Right renal pelvis (tissue), 4 donors: ENCODE data around the gene ARHGAP32. TPM values are rescaled to one million over a fixed set of nuclear protein-coding genes. Genes with fewer than 3 reads are reported as not detected.

Experiments used
- DNase-seq, 4 donors: peaks; one replicate each; pipeline ENCODE4 v3.0.0-alpha.2; 2013; ENCODE audit warnings: low read depth in 4 of 4, low spot score in 3 of 4, missing footprints in 1 of 4
- polyA plus RNA-seq, 4 donors: library from polyadenylated mRNA; unstranded; fragments of 120-200 nt; gene quantifications; one replicate each; pipeline ENCODE4 v1.2.1, GENCODE V29; 2013; ENCODE audit not compliant: insufficient read length in 4 of 4

The ARHGAP32 gene
- polyA plus RNA-seq, result 10 to 100 TPM; 14.7 to 20.2 (median 17.8) TPM

DNA sequence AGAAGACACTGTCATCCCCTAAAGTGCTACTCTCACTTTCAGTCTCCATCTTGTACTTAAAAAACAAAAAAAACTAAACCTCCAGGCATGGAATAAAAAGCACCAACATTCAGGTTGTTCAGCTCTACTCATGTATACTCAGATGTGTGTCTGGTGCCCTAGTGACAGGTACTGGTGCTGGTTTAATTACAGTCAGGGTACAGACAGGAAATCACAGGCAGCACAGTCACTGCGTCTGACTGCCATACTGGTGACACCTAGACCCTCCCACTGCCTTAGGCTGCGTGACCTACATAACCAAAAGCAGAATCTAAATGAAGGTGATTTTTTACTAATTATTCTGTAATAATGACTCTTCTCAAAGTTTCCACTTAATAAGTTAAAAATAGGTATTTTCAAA lies at the start of gene ARHGAP32:
TSS of gene ARHGAP32 (minus strand) at position 176 of the 400 bp plus-strand sequence. CDS start at position 49, 127 bp downstream.
- no peak for DNase-seq

DNA sequence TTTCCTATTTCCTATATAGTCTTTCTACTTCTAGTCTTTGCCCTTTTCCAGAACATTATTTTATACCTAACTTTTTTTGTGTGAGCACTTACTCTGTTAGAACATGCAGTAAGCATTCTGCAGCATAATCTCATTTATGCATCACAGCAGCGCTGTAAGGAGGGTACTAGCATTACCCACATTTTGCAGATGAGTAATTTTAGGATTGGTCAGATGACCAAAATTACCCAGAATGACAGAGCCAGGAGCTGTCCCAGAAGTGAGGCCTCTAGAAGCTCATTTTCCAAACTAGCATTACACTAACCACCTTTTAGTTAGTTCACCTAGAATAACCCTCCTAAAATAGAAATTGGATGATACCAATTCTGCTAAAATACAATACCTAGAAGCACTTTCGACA lies 47.1 kb upstream of the ARHGAP32 start:
- no peak for DNase-seq

DNA sequence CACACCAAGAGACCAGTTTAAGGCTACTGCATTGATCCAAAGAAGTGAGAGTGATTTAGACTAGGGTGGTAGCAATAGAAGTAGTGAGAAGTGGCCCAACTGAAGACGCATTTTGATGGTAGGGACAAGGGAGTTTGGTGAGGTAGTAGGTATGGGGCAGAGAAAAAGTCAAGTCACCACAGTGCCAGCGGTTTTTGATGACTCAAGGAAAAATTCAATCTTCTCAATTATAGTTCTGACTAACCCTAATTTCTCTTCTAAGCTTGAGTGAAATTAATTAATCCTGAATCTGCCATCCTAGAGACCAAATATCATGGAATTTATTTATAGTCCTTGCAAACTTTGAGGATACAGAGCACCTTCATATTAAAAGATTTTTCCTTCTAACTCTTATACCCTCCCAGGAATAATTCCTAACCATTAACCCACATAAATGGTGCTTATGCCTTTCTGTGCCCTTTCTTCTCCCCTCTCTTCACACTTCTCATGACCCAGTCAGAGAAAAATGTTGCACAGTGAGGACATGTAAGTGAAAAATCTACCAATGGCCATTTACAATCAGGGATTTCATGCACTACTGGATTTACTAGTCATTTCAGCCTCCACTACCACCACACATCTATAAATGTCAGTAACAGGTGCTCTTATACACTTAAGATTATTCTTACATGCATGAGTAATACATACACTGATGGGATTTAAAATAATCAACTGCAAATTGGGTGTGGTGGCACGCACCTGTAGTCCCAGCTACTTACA lies 45.9 kb upstream of the ARHGAP32 start:
- DNase-seq, result no peak

DNA sequence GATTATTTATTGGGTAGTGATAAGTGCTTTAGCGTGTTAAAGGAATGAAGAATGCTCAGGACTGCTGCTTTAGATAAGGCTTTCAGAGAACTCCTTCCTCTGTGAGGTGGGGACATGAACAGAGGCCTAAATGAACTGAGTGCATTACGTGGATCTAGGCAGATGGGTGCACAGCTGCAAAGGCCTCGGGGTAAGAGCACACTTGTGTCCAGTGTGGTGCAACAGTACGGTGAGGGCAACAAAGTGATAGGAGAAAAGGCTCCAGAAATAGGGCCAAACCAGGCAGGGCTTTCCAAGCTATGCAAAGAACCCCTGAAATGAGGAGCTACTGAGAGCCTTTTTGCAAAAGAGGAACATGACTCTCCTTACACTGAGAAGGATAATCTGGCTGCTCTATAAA lies 45.3 kb upstream of the ARHGAP32 start:
- no peak for DNase-seq

DNA sequence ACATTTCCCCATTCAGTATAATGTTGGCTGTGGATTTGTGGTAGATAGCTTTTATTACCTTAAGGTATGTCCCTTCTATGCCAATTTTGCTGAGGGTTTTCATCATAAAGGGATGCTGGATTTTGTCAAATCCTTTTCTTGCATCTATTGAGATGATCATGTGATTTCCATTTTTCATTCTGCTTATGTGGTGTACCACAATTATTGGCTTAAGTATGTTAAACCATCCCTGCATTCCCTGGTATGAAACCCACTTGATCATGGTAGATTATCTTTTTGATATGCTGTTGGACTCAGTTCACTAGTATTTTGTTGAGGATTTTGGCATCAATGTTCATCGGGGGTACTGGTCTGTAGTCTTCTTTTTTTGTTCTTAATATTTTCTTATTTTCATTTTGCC lies 44.7 kb upstream of the ARHGAP32 start:
- DNase-seq, result no peak

DNA sequence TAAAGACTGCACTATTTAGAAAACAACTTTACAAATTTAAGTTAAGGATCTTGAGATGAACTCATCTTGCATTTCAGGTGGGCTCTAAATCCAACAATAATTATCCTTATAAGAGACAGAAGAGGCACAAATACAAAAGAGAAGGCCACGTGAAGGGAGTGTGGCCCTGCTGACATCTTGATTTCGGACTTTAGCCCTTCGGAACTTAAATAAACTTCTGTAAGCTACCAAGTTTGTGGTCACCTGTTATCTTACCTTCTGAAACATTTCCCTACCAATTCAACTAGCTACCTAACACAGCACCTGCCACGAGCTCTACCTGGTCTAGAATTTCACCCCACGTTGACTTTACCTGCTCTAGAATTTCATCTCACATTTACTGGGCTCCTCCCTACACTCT lies 42.9 kb upstream of the ARHGAP32 start:
- no peak for DNase-seq

DNA sequence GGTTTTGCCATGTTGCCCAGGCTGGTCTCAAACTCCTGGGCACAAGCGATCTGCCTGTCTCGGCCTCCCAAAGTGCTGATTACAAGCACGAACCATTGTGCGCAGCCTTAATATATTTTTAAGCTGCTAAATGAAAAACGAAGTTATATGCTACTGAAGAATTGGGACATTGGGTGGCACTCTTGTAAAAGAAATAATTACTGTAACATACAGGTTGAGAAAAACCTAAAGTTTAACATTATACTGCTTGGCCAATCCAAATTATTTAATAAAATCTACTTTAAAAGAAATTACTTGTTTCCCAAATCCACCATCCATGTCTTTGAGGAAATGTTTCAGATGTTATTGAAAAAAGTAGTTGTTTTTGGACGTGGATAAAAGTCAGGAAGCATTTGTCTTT lies 37.9 kb upstream of the ARHGAP32 start:
- DNase-seq, result no peak

DNA sequence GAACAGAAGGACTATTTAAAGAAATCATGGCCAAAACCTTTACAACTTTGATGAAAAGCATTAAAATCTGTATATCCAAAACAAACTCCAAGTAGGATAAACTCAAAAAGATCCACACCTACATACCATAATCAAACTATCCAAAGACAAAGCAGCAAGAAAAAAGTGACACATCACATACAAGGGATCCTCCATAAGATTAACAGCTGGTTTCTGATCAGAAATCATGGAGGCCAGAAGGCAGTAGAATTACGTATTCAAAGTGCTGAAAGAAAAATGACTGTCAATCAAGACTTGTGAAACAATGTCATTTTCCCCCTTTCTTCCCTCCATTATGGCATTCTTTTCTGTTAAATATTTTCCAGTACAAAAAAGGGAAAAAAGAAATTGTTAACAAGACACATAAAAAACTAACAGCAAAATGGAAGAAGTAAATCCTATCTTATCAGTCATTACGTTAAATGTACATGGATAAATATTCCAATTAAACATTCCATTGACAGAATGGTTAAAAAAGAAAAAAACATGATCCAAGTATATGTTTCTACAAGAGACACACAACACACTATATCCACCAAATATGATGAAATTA lies 34.2 kb upstream of the ARHGAP32 start:
- DNase-seq, result no peak

DNA sequence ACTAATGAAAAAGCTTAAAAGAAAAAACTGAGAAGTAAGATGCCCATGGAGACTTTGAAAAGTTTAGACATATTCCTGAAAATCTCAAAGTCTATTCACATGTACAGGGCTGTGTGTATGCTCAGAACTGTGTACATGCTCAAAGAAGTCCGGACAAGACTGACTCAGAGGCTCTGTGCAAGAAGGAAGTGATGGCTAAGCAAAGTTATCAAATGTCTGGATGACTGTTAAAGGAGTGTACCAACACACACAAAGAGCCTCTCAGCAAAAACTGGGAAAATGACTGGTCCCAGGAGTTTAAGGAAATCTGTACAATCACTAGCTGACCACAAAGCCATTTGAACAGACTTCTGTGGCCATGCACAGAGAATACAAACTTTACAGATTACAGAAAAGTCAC lies 33.1 kb upstream of the ARHGAP32 start:
- no peak for DNase-seq

DNA sequence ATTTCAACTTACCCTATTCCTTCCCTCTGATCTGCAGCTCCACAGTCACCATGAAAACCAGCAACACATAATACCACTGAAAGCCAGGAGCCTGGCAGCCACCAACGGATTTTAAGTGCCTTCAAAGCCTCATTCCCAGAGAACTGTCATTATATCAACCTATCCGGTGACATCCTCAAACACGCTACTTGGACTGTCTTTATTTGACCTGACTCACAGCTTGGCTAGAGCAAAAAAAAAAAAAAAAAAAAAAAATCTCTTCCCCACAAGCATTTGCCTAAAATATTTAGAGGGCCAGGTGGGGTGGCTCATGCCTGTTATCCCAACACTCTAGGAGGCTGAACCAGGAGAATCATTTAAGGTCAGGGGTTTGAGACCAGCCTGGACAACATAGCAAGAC lies 32.4 kb upstream of the ARHGAP32 start:
- no peak for DNase-seq

DNA sequence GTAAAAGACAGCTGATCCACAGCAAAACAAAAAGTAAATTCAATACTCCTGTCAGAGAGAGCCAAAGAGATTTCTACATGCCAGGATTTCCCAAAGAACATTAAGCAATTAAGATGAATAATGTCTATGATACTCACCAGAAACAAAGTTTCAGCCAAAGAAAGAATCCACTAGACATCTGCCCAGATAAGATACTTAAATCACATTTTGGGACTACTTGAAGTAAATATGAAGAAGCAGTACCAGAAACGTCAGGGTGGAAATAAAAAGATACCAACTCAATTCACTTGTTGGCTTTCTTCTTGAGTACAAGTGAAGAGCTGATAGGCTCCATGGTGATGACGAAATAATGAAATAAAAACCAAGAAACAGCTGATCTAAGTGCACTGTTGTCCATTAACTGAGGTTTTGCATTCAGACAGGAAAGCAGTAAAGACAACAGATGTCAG lies 31.6 kb upstream of the ARHGAP32 start:
- no peak for DNase-seq

DNA sequence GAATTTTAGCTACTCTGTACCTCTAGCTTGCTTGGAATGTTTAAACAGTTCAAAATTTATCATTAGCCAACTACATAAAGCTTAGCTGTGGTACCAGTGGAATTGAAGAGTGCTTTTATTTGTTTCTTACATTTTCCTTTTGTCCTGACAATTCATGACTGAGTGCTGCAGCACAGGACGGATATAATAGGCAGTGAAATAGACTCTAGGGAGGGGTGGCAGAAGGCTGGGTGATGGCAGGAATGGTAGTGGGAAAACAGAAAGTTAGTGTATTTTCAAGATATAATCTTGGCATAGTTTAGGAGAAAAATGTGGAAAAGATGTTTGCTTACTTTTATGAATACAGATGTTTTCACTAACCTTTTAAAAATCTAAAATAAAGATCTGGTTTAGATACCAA lies 31.1 kb upstream of the ARHGAP32 start:
- no peak for DNase-seq

DNA sequence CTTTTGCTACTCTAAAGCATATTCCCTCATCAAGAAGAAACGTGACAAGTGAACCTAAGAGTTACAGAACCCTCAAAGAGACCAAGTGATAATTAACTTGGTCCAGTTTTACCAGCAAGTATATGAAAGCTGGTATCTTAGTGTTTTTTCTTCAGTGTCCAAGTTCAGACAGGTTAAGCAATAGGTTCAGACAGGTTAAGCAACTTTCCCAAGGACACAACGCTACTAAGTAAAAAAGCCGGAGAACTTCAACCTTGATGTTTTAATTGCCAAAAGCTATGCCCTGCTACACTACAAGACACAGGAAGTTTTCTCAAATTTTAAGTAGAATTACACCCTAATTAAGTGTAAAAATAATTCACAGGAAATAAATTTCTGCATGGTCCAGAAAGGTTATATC lies 30.0 kb upstream of the ARHGAP32 start:
- no peak for DNase-seq

DNA sequence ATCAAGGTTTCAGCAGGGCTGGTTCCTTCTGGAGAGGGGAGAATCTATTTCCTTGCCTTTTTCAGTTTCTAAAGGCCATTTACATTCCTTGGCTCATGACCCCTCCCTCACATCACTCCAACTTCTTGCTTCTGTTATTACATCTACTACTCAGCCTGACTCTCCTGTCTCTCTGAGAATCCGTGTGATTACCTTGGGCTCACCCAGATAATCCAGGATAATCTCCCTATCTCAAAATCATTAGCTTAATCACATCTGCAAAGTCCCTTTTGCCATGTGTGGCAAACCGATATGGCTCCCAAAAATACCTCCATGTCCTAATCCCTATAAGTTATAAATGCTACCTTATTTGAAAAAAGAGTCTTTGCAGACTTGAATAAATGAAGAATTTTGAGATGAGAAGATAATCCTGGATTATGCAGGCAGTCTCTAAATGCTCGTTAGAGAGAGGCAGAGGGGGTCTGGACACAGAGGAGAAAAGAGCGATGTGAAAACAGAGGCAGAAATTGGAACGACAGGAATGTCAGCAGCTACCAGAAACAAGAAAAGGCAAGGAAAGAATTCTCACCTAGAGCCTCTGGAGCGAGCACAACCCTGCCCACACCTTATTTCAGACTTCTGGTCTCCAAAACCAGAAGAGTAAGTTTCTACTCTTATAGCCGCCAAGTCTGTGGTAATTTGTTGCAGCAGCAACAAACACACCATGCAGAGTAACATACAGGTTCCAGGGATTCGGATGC lies 23.6 kb upstream of the ARHGAP32 start:
- no peak for DNase-seq

DNA sequence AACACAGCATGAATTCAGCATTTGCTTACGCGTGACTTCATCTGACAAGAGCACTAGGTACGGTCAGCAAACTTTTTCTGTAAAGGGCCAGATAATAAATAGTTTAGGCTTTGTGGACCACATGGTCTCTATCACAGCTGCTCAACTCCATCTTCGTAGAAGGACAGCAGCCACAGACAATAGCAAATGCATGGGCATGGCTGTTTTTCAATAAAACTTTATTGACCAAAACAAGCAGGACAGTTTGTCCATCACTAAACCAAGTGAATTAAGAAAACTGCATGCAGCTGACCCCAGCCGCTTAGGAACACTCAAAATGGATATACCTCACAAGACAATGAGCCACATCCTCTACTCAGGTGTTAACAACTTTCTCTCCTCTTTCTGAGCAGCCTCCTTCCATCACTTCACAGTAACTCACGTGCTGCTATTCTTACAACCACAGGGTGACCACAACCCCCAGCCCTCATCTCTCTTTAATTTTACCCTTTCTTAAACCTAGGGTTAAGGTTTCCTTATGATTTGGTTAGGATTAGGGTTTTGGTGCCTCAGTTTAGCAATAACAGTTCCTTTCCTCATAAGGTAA lies 22.7 kb upstream of the ARHGAP32 start:
- DNase-seq, result no peak

DNA sequence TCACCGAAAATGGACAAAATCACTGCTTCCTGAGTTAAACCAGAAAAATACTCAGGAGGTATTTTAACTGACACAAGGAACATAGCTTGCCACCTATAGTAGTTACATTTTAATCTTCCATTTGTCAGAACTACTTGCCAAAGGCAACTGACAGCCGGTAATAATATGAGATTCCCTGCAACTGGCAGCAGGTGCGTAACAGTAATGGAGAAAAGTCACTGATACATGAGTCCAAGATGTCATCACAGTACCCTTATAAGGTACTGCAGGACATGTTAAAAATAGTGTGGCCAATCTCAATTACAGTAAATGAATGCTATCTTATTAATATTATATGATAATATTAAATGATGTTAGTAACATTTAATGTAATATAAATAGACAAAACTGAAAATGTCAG lies 21.1 kb upstream of the ARHGAP32 start:
- DNase-seq, result no peak

DNA sequence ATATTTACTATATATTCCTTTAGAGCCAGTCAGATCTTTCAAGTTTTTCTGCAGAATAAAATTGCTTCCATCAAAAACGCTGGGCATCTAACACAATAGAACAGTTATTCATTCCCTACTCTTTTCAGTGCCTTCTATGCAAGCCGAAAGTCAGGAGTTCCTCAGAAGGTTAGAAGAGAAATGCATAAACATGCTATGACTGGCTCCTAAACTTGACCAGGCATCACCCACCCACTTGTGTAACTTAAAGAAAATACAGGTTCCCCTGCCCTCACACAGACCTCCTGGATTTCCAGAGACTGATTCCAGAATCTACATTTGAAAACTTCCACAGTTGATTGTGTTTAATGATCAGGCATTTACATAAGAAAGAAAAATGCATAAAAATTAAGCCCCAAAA lies 19.3 kb upstream of the ARHGAP32 start:
- no peak for DNase-seq

DNA sequence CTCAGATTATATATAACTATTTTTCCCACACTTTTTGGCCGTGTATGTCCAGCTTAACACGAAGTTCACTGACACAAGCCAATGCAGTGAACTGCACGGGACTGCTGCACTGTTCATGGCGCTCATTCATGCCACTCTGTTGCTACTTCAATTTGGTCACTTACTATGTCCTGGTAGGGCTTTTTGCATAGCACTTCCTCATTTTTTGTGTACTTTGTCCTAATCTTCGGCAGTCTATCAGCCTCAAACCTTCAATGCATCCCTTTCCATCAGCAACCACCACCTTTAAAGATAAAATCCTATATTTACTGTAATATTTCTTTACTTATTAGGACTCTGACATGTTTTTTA lies 18.7 kb upstream of the ARHGAP32 start:
- DNase-seq, result no peak

DNA sequence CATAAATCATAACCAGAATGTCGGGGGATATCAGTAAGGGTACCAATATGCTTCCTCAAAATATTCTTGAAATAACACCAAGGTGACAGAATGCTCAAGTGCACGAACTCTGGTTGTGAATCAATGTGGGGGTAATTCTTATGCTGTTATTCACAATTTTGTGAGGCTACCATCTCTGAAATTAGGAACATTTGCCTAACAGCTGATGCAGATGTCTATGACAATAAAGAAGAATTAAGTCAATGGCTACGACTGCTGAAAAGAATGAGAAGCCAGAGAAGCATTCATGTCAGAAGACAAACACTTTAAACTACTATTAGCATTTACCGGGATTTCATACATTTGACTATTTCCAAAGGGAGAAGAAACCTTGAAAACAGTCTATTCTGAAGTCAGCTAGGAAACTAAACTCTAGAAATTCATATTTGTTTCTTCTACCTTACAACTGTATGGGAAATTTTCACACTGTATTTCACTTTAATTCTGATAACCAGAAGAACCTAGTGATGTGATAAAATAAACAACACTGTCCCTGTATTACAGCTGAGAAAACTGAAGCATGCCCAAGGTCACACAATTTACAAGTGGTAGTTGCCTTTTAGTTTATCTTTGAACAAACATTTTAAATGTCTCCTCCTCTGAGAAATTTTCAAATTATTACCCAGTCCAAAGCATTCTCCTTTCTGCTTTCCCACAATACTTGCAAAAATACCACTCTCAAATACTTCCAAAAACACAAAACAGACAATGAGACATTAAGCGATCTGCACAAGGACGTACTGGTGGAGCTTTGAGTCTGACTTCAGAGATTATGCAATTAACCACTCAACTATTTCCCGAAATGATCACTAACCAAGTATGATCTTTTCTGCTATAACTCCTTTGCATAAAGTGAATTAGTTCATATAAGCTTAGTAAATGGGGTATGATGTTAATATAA lies 18.0 kb upstream of the ARHGAP32 start:
- no peak for DNase-seq

DNA sequence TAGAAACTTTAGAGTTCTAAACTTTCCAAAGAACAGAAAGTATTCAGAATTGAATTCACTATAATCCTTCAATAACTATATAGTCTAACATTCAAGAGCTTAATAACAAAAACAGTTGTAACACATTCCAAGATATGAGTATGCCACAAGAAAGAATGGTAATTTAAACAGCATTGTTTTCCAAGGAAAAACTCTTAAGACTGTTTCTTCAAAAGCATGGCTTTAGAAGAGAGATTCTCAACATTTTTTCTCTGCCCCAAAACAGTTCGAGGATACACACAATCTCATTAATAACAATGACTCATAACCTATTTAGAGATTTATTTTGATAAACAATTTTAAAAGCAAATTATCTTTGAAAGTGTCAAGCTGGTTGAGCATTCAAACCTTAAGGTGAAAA lies 16.7 kb upstream of the ARHGAP32 start:
- DNase-seq, result no peak
